WTC11 (cell line): ENCODE data around the gene SSH2. TPM values are rescaled to one million over a fixed set of nuclear protein-coding genes. Genes with fewer than 3 reads are reported as not detected.

Experiments
- ATAC-seq: fragments of 200-7000 bp; cut with Tn5 transposase; 2 replicates; pipeline ENCODE4 v1.10.0; 2021; ENCODE audit warnings: mild to moderate bottlenecking, moderate library complexity
- CTCF ChIA-PET: fragments of 300-600 bp; sonication (Branson Sonifier 250); formaldehyde crosslinking; loops from one replicate; lab custom pipeline; 2021; ENCODE audit warnings: antibody characterized with exemption; lab: Charles Lee
- POLR2A ChIA-PET: fragments of 350-600 bp; sonication (Branson Sonifier 250); formaldehyde crosslinking; loops from one replicate; lab custom pipeline; 2021; ENCODE audit warnings: antibody characterized with exemption; lab: Charles Lee
- DNase-seq: peaks from one replicate; pipeline ENCODE4 v3.0.0; 2021; ENCODE audit warnings: low spot score
- H3K27ac Mint-ChIP-seq: 2 replicates; pipeline ENCODE4 v1.8.0; 2021; ENCODE audit warnings: mixed read lengths
- H3K27me3 Mint-ChIP-seq: 2 replicates; pipeline ENCODE4 v1.8.0; 2021; ENCODE audit warnings: low read depth, mild to moderate bottlenecking, moderate library complexity, mixed read lengths
- H3K36me3 Mint-ChIP-seq: 2 replicates; pipeline ENCODE4 v1.8.0; 2021; ENCODE audit warnings: mixed read lengths
- H3K4me1 Mint-ChIP-seq: 2 replicates; pipeline ENCODE4 v1.8.0; 2022; ENCODE audit warnings: mixed read lengths
- H3K4me3 Mint-ChIP-seq: 2 replicates; pipeline ENCODE4 v1.8.0; 2021; ENCODE audit warnings: mild to moderate bottlenecking, moderate library complexity, mixed read lengths
- H3K9me3 Mint-ChIP-seq: 2 replicates; pipeline ENCODE4 v1.8.0; 2021; ENCODE audit warnings: mixed read lengths
- ETV6 ChIP-seq: sonication (generic); formaldehyde crosslinking; IDR thresholded peaks from 2 replicates; pipeline ENCODE4 v1.8.1; 2022; ENCODE audit warnings: mild to moderate bottlenecking, missing genetic modification reagents
- FOXJ3 ChIP-seq: sonication (generic); formaldehyde crosslinking; IDR thresholded peaks from 2 replicates; pipeline ENCODE4 v1.9.0; 2021; ENCODE audit warnings: missing genetic modification reagents, mild to moderate bottlenecking, borderline replicate concordance
- GTF2I ChIP-seq: fragments of 250-450 bp; sonication (Bioruptor Pico); conservative IDR thresholded peaks from 2 replicates; pipeline ENCODE4 v1.4.0; 2021; ENCODE audit warnings: mild to moderate bottlenecking
- KAT7 ChIP-seq: sonication (generic); formaldehyde crosslinking; IDR thresholded peaks from 2 replicates; pipeline ENCODE4 v1.8.1; 2023; ENCODE audit warnings: missing genetic modification reagents, mild to moderate bottlenecking, borderline replicate concordance
- MYBL2 ChIP-seq: sonication (generic); formaldehyde crosslinking; IDR thresholded peaks from 2 replicates; pipeline ENCODE4 v1.8.1; 2023; ENCODE audit warnings: mild to moderate bottlenecking, moderate library complexity, missing genetic modification reagents
- NR2C2 ChIP-seq: sonication (generic); formaldehyde crosslinking; IDR thresholded peaks from 2 replicates; pipeline ENCODE4 v1.8.0; 2022; ENCODE audit warnings: mild to moderate bottlenecking, missing genetic modification reagents
- SMAD4 ChIP-seq: sonication (generic); formaldehyde crosslinking; IDR thresholded peaks from 2 replicates; pipeline ENCODE4 v1.8.0; 2022; ENCODE audit warnings: mild to moderate bottlenecking, missing genetic modification reagents
- SP1 ChIP-seq: sonication (generic); formaldehyde crosslinking; conservative IDR thresholded peaks from 2 replicates; pipeline ENCODE4 v1.8.1; 2022; ENCODE audit warnings: missing genetic modification reagents
- TEAD1 ChIP-seq: sonication (generic); formaldehyde crosslinking; IDR thresholded peaks from 2 replicates; pipeline ENCODE4 v1.8.0; 2022; ENCODE audit warnings: mild to moderate bottlenecking, missing genetic modification reagents
- ZNF121 ChIP-seq: sonication (generic); formaldehyde crosslinking; IDR thresholded peaks from 2 replicates; pipeline ENCODE4 v1.8.0; 2023; ENCODE audit warnings: missing genetic modification reagents
- ZNF263 ChIP-seq: sonication (generic); formaldehyde crosslinking; IDR thresholded peaks from 2 replicates; pipeline ENCODE4 v1.8.1; 2022; ENCODE audit warnings: low read depth, mild to moderate bottlenecking, moderate library complexity, missing genetic modification reagents
- total RNA-seq: library from RNA; stranded (reverse); gene quantifications from 3 replicates; pipeline ENCODE4 v1.2.3, GENCODE V29; 2021
- TF ChIP-seq, protein P1 (sequence below): fragments of 250-450 bp; sonication (Bioruptor Pico); conservative IDR thresholded peaks from 2 replicates; pipeline ENCODE4 v1.9.0; 2021; ENCODE audit warnings: mild to moderate bottlenecking
- TF ChIP-seq, protein P2 (sequence below): sonication (generic); formaldehyde crosslinking; IDR thresholded peaks from 2 replicates; pipeline ENCODE4 v1.8.1; 2022; ENCODE audit warnings: mild to moderate bottlenecking, moderate library complexity, missing genetic modification reagents
- TF ChIP-seq, protein P3 (sequence below): sonication (generic); formaldehyde crosslinking; IDR thresholded peaks from 2 replicates; pipeline ENCODE4 v1.8.0; 2022; ENCODE audit warnings: mild to moderate bottlenecking, missing genetic modification reagents
- TF ChIP-seq, protein P4 (sequence below): sonication (generic); formaldehyde crosslinking; IDR thresholded peaks from 2 replicates; pipeline ENCODE4 v1.8.1; 2022; ENCODE audit warnings: low read depth, missing genetic modification reagents, borderline replicate concordance
- TF ChIP-seq, protein P5 (sequence below): fragments of 250-450 bp; sonication (Bioruptor Pico); IDR thresholded peaks from 2 replicates; pipeline ENCODE4 v1.9.0; 2021; ENCODE audit warnings: mild to moderate bottlenecking
- TF ChIP-seq, protein P6 (sequence below): sonication (generic); formaldehyde crosslinking; IDR thresholded peaks from 2 replicates; pipeline ENCODE4 v1.8.1; 2022; ENCODE audit warnings: mild to moderate bottlenecking, missing genetic modification reagents, moderate library complexity, borderline replicate concordance
- TF ChIP-seq, protein P7 (sequence below): sonication (generic); formaldehyde crosslinking; IDR thresholded peaks from 2 replicates; pipeline ENCODE4 v1.8.0; 2022; ENCODE audit warnings: mild to moderate bottlenecking, missing genetic modification reagents
- TF ChIP-seq, protein P8 (sequence below): fragments of 250-450 bp; sonication (Bioruptor Pico); IDR thresholded peaks from 2 replicates; pipeline ENCODE4 v2.1.2; 2022; ENCODE audit warnings: mild to moderate bottlenecking, moderate library complexity
- TF ChIP-seq, protein P9 (sequence below): sonication (generic); formaldehyde crosslinking; IDR thresholded peaks from 2 replicates; pipeline ENCODE4 v1.8.1; 2023; ENCODE audit warnings: mild to moderate bottlenecking, missing genetic modification reagents

The SSH2 gene
- total RNA-seq, 1 experiment from 2014 or later, result 14.3 TPM

DNA sequence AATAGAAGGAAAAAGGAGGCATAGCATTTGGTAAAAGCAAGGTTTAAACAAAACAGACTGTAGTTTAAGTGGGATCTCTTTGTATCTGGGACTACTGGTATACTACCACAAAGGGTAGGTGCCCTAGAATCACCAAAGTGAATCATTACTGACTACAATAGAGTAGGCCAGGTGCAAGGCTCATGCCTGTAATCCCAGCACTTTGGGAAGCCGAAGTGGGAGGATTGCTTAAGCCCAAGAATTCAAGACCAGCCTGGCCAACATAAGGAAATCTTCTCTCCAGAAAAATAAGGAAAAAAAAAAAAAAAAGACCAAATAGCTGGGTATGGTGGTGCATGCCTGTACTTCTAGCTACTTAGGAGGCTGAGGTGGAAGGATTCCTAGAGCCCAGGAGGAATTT, 246.5 kb downstream of the SSH2 start (continued):
- TF ChIP-seq, protein P1, sequence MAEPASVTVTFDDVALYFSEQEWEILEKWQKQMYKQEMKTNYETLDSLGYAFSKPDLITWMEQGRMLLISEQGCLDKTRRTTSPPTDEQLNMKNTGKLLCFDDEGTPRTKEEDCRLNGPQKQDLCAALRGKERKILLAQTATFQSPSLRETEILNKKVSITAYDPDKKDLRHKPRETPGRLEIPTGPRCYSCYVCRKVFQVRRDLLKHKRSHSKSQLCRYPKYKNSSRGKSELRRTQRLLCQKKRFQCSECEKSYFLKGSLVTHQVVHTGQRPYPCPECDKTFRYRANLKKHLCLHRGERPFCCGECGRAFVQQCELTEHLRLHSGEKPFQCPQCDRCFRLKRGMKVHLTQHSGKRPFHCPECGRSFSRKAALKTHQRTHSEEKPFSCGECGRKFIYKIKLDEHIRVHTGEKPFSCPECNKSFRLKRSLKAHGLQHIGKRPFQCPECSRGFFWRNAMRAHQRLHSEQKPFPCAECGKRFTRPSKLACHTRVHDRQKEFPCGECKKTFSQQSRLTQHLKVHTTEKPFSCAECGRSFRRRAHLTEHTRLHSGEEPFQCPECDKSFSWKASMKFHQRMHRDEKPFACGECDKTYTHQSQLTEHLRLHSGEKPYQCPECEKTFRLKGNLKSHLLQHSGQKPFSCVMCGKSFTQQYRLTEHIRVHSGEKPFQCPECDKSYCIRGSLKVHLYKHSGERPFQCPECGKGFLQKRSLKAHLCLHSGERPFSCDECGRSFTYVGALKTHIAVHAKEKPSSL (CRISPR knock-in tag), result no peak
- TF ChIP-seq, protein P2, sequence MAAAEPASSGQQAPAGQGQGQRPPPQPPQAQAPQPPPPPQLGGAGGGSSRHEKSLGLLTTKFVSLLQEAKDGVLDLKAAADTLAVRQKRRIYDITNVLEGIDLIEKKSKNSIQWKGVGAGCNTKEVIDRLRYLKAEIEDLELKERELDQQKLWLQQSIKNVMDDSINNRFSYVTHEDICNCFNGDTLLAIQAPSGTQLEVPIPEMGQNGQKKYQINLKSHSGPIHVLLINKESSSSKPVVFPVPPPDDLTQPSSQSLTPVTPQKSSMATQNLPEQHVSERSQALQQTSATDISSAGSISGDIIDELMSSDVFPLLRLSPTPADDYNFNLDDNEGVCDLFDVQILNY (CRISPR knock-in tag), result no peak
- TF ChIP-seq FOXJ3 (CRISPR knock-in tag) (no peak), SP1 (no peak), KAT7 (CRISPR knock-in tag) (no peak)
- TF ChIP-seq, protein P3, sequence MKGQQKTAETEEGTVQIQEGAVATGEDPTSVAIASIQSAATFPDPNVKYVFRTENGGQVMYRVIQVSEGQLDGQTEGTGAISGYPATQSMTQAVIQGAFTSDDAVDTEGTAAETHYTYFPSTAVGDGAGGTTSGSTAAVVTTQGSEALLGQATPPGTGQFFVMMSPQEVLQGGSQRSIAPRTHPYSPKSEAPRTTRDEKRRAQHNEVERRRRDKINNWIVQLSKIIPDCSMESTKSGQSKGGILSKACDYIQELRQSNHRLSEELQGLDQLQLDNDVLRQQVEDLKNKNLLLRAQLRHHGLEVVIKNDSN (CRISPR knock-in tag), result no peak
- TF ChIP-seq, protein P4, sequence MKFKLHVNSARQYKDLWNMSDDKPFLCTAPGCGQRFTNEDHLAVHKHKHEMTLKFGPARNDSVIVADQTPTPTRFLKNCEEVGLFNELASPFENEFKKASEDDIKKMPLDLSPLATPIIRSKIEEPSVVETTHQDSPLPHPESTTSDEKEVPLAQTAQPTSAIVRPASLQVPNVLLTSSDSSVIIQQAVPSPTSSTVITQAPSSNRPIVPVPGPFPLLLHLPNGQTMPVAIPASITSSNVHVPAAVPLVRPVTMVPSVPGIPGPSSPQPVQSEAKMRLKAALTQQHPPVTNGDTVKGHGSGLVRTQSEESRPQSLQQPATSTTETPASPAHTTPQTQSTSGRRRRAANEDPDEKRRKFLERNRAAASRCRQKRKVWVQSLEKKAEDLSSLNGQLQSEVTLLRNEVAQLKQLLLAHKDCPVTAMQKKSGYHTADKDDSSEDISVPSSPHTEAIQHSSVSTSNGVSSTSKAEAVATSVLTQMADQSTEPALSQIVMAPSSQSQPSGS (CRISPR knock-in tag), result no peak

DNA sequence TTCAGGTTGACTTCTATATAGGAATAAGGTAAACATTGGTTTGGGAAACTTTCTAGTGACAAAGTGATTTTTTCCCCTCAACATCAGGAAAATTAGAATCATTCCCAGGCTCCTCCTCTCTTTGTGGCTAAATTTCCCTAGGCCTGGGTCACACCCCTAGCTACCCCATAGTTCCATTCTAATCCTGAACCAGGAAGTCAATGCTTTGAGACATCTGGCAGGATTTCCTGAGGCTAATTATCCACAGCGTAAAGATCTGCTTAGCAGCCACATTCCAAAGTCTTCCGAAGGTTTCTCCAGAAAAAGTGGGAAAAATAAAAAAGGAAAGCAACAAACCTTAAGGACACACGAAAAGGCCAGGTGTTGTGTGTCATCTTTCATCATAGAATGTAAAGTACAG, 247.0 kb downstream of the SSH2 start:
- CTCF ChIA-PET, result interaction anchor here (1.4 to 2.8 kb wide), 3 partner anchors 40 to 66 kb away, joined by 4 to 12 read pairs (median 4); no protein-coding TSS in a partner anchor
- ATAC-seq, result peak; percentile 81
- DNase-seq, result no peak

DNA sequence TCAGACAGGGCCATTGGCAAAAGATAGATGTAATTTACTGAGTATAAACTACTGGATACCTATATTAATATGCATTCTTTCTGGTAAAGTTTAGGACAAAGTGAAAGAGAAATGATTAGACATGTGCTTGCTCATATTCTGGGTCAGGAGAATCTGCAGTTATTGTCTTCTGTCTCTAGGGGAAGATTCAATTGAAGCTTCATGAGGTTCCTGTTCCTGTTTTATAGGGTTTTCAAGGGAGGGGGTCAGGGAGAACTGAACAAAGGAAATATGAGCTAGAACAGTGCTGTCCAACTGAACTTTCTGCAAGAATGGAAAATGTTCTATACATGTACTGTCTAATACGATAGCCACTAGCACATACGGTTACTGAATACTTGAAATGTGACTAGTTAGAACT, 248.0 kb downstream of the SSH2 start:
- H3K27me3 Mint-ChIP-seq, result no peaks in the 10 kb centered on the region
- H3K36me3 Mint-ChIP-seq, result no peaks in the 10 kb centered on the region
- no peaks in the 10 kb centered on the region for H3K9me3 Mint-ChIP-seq
- no peak for DNase-seq
- no peak for TF ChIP-seq SMAD4 (CRISPR knock-in tag)
- no peak for TF ChIP-seq GTF2I (CRISPR knock-in tag)
- TF ChIP-seq, protein P5, sequence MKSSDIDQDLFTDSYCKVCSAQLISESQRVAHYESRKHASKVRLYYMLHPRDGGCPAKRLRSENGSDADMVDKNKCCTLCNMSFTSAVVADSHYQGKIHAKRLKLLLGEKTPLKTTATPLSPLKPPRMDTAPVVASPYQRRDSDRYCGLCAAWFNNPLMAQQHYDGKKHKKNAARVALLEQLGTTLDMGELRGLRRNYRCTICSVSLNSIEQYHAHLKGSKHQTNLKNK (CRISPR knock-in tag), result no peak
- TF ChIP-seq MYBL2 (CRISPR knock-in tag), result no peak
- TF ChIP-seq, protein P6, sequence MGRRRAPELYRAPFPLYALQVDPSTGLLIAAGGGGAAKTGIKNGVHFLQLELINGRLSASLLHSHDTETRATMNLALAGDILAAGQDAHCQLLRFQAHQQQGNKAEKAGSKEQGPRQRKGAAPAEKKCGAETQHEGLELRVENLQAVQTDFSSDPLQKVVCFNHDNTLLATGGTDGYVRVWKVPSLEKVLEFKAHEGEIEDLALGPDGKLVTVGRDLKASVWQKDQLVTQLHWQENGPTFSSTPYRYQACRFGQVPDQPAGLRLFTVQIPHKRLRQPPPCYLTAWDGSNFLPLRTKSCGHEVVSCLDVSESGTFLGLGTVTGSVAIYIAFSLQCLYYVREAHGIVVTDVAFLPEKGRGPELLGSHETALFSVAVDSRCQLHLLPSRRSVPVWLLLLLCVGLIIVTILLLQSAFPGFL, result no peak
- TF ChIP-seq, protein P7, sequence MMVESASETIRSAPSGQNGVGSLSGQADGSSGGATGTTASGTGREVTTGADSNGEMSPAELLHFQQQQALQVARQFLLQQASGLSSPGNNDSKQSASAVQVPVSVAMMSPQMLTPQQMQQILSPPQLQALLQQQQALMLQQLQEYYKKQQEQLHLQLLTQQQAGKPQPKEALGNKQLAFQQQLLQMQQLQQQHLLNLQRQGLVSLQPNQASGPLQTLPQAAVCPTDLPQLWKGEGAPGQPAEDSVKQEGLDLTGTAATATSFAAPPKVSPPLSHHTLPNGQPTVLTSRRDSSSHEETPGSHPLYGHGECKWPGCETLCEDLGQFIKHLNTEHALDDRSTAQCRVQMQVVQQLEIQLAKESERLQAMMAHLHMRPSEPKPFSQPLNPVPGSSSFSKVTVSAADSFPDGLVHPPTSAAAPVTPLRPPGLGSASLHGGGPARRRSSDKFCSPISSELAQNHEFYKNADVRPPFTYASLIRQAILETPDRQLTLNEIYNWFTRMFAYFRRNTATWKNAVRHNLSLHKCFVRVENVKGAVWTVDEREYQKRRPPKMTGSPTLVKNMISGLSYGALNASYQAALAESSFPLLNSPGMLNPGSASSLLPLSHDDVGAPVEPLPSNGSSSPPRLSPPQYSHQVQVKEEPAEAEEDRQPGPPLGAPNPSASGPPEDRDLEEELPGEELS (CRISPR knock-in tag), result no peak
- TF ChIP-seq TEAD1 (CRISPR knock-in tag), result no peak
- TF ChIP-seq, protein P8, sequence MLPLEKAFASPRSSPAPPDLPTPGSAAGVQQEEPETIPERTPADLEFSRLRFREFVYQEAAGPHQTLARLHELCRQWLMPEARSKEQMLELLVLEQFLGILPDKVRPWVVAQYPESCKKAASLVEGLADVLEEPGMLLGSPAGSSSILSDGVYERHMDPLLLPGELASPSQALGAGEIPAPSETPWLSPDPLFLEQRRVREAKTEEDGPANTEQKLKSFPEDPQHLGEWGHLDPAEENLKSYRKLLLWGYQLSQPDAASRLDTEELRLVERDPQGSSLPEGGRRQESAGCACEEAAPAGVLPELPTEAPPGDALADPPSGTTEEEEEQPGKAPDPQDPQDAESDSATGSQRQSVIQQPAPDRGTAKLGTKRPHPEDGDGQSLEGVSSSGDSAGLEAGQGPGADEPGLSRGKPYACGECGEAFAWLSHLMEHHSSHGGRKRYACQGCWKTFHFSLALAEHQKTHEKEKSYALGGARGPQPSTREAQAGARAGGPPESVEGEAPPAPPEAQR (CRISPR knock-in tag), result no peak
- no peak for TF ChIP-seq ZNF121 (CRISPR knock-in tag)
- no peak for TF ChIP-seq ETV6 (CRISPR knock-in tag)
- no peak for TF ChIP-seq ZNF263 (CRISPR knock-in tag)
- TF ChIP-seq, all 79 proteins: peak for 0
- CTCF ChIA-PET, result interaction anchor here (1.4 to 2.8 kb wide), 4 partner anchors 41 to 104 kb away, joined by 4 to 12 read pairs (median 4); no protein-coding TSS in a partner anchor
- Mint-ChIP-seq H3K4me1 (peaks cover 11% of the 10 kb centered on the region), H3K4me3 (no peak overlapping the region), H3K27ac (no peak overlapping the region)
- POLR2A ChIA-PET, result no interaction called here
- ATAC-seq, result no peak

More for the DNA sequence above, 247.0 kb downstream of the SSH2 start:
- Mint-ChIP-seq H3K27ac (peak overlapping the region; percentile 90), H3K27me3 (no peaks in the 10 kb centered on the region), H3K9me3 (no peaks in the 10 kb centered on the region), H3K4me1 (peaks cover 11% of the 10 kb centered on the region), H3K4me3 (no peak overlapping the region), H3K36me3 (no peaks in the 10 kb centered on the region)
- POLR2A ChIA-PET, result no interaction called here
- TF ChIP-seq NR2C2 (CRISPR knock-in tag) (no peak), ETV6 (CRISPR knock-in tag) (no peak), ZNF263 (CRISPR knock-in tag) (no peak)
- TF ChIP-seq, protein P9, sequence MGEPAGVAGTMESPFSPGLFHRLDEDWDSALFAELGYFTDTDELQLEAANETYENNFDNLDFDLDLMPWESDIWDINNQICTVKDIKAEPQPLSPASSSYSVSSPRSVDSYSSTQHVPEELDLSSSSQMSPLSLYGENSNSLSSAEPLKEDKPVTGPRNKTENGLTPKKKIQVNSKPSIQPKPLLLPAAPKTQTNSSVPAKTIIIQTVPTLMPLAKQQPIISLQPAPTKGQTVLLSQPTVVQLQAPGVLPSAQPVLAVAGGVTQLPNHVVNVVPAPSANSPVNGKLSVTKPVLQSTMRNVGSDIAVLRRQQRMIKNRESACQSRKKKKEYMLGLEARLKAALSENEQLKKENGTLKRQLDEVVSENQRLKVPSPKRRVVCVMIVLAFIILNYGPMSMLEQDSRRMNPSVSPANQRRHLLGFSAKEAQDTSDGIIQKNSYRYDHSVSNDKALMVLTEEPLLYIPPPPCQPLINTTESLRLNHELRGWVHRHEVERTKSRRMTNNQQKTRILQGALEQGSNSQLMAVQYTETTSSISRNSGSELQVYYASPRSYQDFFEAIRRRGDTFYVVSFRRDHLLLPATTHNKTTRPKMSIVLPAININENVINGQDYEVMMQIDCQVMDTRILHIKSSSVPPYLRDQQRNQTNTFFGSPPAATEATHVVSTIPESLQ, result no peak
